ENCODE data around the gene ITPRIP.

- no peak for TF ChIP-seq EZH2 (IDR thresholded peaks at IDR 0.05; ENCODE audit: borderline replicate concordance, low read depth, low read length, severe bottlenecking)
- no peak for TF ChIP-seq CTCF (IDR thresholded peaks at IDR 0.05; ENCODE audit: borderline replicate concordance, extremely low read depth, low read length, poor library complexity, severe bottlenecking)
These were observed 4.4 kb downstream of the ITPRIP start for GRCh38 chr10:104333728-104334373.

All from DND-41 (cell line).